Suppressor macrophage (primary cell): ENCODE results near the gene EEF1AKMT1.
"Not testable (repeated sequence)": the region's sequence is repeated elsewhere in the genome, so short reads cannot be mapped to it uniquely, and the experiment has no call there.

Experiments
- DNase-seq, 4 experiments: peaks; one replicate each; pipeline ENCODE4 v3.0.0-alpha.2; 2020 to 2022

Gene EEF1AKMT1

DNA sequence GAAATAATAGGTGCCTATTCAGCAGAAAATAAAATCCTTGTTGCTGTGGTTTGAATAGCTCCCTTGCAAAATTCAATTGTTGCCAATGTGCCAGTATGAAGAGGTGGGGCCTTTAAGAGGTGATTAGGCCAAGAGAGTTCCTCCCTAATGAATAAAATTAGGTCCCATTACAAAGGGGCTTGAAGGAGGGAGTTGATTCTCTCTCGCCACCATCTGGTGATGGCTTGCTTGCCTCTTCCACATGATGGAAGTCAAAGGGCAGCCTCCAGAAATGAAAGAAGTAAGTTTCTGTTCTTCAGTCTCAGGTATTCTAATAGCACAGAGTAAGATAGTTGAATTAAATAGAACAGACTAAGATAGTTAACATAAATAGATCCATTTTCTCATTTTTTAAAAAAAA, 3.0 kb upstream of the EEF1AKMT1 start:
- DNase-seq = no peak

DNA sequence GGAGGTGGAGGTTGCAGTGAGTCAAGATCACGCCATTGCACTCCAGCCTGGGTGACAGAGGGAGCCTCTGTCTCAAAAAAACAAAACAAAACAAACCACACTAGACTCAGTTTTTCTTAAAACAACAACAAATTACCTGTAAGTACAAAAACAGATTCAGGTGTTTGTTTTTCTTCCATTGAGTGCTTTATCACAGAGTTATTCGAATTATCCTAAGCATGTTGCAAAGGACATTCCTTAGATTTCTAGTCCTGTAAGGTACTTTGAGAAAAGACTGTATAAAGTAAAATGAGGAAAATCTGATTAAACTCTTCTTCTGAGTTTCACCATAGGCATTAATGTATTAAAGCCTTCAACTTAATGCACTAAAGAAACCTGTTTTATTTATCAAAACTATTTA, 2.2 kb upstream of the EEF1AKMT1 start:
- no peak for DNase-seq

DNA sequence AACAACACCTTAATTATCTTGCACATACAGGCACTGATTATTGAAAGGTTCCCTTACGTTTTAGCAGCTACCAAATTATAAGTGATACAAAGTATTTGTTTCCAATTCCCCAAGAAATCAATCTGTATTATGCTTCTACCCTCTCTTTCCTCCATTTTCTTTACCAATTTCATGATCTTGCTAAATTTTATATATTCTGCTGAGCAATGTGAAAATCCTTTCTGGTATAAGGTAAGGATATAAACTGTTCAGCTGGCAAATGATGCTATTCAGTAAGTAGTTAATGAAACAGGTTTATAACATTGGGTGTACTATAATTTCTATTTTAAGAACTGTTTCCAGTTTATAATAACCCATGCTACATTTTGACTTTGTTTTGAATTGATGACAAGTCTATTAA, 985 bp upstream of the EEF1AKMT1 start:
- no peak for DNase-seq

GRCh38 chr13:20772401-20773131, 1.2 kb downstream of the EEF1AKMT1 start:
- no peak for DNase-seq

GRCh38 chr13:20769834-20770233, 3.9 kb downstream of the EEF1AKMT1 start:
- DNase-seq = no peak

DNA sequence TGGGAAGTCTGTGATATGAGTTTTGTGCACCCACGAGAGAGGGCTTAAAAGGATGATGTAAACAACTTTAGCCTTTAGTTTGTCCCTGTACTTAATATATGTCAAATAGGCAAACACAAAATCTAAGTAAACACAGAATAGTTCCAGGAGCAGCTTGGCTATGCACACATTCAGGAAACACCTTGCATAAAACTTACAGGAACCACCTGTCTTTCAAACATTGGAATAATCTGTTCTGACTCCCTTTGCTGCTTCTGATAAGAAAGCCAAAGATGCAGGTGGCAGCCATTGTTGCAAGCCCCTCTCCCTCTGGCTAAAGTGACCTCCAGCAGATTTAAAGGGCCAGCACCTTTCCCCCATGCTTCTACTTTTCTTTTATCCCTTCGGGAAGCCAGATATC, 4.7 kb downstream of the EEF1AKMT1 start:
- DNase-seq = no peak

GRCh38 chr13:20767309-20767943, 6.3 kb downstream of the EEF1AKMT1 start:
- DNase-seq = no peak

- no peak for DNase-seq
These were observed 12.9 kb downstream of the EEF1AKMT1 start for GRCh38 chr13:20760872-20761271.

DNA sequence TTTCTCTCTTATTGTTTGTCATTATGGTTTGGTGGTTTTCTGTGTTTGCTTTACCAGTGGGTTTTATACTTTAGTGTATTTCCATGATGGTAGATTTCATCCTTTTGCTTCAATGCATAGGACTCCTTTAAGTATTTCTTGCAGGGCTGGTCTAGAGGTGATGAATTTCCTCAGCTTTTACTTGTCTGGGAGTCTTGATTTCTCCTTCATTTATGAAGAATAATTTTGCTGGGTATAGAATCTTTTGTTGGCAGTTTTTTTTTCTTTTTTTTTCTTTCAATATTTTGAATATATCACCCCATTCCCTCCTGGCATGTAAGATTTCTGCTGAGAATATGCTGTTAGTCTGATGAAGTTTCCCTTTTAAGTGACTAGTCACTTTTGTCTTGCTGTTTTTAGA, 19.8 kb downstream of the EEF1AKMT1 start:
- no peak for DNase-seq

GRCh38 chr13:20749377-20749776, 24.4 kb downstream of the EEF1AKMT1 start:
- DNase-seq = no peak

- DNase-seq = not testable (repeated sequence)
These were observed 29.8 kb downstream of the EEF1AKMT1 start for GRCh38 chr13:20743830-20744404.

GRCh38 chr13:20740021-20740420, 33.7 kb downstream of the EEF1AKMT1 start:
- DNase-seq = no peak

- no peak for DNase-seq
These were observed 35.1 kb downstream of the EEF1AKMT1 start for GRCh38 chr13:20738616-20739015.

DNA sequence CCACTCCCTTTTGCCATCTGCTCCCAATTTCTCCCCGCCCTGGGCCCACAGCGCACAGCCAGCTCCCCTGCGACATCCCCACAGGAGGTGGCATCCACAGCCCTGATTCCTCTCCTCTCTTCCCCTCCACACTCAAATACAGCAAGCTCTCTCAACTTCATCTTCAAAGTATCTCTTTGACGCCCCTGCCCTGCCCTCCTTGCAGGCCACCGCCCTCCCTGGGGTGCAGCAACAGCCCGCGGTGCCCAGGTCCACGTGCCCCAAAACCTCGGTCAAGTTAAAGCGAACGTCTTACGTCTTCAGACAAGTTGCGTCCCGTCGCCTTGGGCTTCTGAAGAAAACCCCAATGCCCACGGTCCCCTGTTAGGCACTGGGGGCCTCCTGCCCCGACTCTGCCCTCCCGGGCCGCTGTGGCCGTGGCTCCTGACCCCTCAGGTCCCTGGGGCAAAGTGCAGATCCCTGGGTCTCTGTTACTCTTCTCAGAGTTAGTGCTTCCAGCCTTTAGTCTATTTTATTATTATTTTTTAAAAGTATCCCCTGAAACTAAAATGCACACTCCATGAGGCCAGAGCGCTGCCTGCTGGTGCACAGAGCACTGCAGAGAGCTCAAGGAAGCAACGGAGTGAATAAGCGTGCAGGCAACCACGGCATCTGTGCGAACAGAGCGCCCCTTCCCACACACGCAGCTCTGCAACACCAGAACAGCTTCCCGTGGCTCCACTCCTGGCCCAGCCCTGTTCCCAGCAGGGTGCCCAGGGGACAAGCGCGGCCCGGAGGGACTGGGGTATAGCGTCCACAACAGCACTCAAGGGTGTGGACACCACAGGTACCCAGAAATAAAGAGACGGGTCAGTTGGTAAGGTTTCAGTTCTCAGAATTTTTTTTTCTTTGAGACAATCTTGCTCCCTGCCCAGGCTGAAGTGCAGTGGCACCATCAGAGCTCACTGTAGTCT, 43.9 kb downstream of the EEF1AKMT1 start:
- no peak for DNase-seq

- no peak for DNase-seq
These were observed 45.0 kb downstream of the EEF1AKMT1 start for GRCh38 chr13:20728579-20729311.

DNA sequence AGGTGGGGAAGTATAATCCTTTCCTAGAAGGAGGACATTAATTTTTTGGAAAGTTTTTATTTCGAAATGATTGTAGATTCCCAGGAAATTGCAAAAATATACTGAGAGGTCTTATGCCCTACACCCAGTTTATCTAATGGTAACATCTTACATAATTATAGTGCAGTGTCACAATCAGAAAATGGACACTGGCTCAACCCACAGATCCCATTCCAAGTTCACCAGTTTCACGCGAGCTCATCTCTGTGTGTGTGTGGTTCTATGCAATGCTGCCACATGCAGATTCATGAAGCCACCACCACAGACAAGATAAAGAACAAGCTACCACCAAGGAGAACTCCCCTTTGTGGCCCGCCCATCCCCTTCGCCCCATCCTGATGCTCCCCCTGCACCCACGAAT, 45.9 kb downstream of the EEF1AKMT1 start:
- DNase-seq = no peak

GRCh38 chr13:20721454-20722357, 52.1 kb downstream of the EEF1AKMT1 start:
- DNase-seq = peak in 1 of 4 experiments; percentile 23

DNA sequence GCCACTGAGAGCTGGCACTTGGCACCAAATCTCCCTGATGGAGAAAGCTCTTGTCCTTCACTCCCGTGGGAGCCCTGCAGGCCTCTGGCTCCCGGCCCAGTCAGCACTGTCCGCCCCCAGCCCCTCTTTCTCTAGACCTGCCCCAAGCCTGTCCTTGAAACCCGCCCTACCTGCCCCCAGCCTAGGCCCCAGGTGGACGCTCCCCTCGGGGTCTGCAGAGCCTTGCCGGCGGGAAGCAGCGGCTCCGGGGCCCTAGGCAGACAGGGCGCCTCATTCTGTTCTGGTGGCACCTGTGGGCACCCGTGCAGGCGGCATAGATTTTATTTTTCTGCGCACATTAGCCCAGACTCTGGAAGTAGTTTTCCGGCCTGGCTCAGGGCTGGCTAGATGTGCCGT, 52.7 kb downstream of the EEF1AKMT1 start:
- DNase-seq = no peak

- DNase-seq = no peak
These were observed 53.3 kb downstream of the EEF1AKMT1 start for GRCh38 chr13:20720499-20720898.

GRCh38 chr13:20719783-20720182, 54.0 kb downstream of the EEF1AKMT1 start:
- DNase-seq = no peak

- DNase-seq = no peak
These were observed 54.7 kb downstream of the EEF1AKMT1 start for GRCh38 chr13:20718958-20719566.
